Stimulated activated CD8-positive, alpha-beta memory T cell treated with anti-CD3 and anti-CD28 coated beads, Interleukin-7, amount 100 ng/mL, for 4 hours (primary cell): ENCODE data around the gene RAC3.

Experiments used
- DNase-seq, 2 donors: peaks; one replicate each; pipeline ENCODE4 v3.0.0-alpha.2; 2020; ENCODE audit warnings: low read depth in 2 of 2

The RAC3 gene

GRCh38 chr17:81999587-81999975 is 31.9 kb upstream of the RAC3 start:
- DNase-seq: no peak

- no peak for DNase-seq
These were observed 31.3 kb upstream of the RAC3 start for GRCh38 chr17:81999976-82000802.

- no peak for DNase-seq
These were observed 30.5 kb upstream of the RAC3 start for GRCh38 chr17:82000803-82001570.

- DNase-seq: no peak
These were observed 29.9 kb upstream of the RAC3 start for GRCh38 chr17:82001571-82002056.

- no peak for DNase-seq
These were observed 27.8 kb upstream of the RAC3 start for GRCh38 chr17:82003411-82004381.

- no peak for DNase-seq
These were observed 26.7 kb upstream of the RAC3 start for GRCh38 chr17:82004517-82005455.

- no peak for DNase-seq
These were observed 25.7 kb upstream of the RAC3 start for GRCh38 chr17:82005701-82006348.

GRCh38 chr17:82006468-82007227 is 24.8 kb upstream of the RAC3 start:
- DNase-seq: no peak

GRCh38 chr17:82007228-82007494 is 24.3 kb upstream of the RAC3 start:
- no peak for DNase-seq

- no peak for DNase-seq
These were observed 23.8 kb upstream of the RAC3 start for GRCh38 chr17:82007495-82008257.

- no peak for DNase-seq
These were observed 23.1 kb upstream of the RAC3 start for GRCh38 chr17:82008258-82008940.

GRCh38 chr17:82008941-82009405 is 22.5 kb upstream of the RAC3 start:
- no peak for DNase-seq

- no peak for DNase-seq
These were observed 22.1 kb upstream of the RAC3 start for GRCh38 chr17:82009413-82009812.

GRCh38 chr17:82010575-82011525 is 20.6 kb upstream of the RAC3 start:
- DNase-seq: no peak

- DNase-seq: no peak
These were observed 19.8 kb upstream of the RAC3 start for GRCh38 chr17:82011617-82012187.

GRCh38 chr17:82012261-82012639 is 19.2 kb upstream of the RAC3 start:
- no peak for DNase-seq
